ENCODE data around the gene SLC66A2.

The SLC66A2 gene

DNA sequence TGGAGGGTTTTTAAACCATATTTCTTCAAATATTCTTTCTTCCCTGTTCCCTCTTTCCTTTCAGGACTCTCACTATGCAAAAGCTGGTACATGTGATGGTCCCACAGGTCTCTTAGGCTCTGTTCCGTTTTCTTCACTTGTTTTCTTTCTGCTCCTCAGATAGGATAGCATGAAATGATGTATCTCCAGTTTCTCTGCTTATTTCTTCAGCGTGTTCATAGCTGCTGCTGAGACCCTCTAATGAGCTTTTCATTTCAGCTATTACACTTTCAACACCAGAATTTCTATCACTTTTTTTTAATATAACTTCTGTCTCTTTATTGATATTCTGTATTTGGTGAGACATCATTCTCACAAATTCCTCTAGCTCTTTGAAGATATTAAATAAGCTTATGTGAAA, 89.8 kb downstream of the SLC66A2 start:
- TF ChIP-seq, protein P1, sequence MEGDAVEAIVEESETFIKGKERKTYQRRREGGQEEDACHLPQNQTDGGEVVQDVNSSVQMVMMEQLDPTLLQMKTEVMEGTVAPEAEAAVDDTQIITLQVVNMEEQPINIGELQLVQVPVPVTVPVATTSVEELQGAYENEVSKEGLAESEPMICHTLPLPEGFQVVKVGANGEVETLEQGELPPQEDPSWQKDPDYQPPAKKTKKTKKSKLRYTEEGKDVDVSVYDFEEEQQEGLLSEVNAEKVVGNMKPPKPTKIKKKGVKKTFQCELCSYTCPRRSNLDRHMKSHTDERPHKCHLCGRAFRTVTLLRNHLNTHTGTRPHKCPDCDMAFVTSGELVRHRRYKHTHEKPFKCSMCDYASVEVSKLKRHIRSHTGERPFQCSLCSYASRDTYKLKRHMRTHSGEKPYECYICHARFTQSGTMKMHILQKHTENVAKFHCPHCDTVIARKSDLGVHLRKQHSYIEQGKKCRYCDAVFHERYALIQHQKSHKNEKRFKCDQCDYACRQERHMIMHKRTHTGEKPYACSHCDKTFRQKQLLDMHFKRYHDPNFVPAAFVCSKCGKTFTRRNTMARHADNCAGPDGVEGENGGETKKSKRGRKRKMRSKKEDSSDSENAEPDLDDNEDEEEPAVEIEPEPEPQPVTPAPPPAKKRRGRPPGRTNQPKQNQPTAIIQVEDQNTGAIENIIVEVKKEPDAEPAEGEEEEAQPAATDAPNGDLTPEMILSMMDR (conservative IDR thresholded peaks at IDR 0.05): no peak
- TF ChIP-seq ZFX (IDR thresholded peaks at IDR 0.05): no peak
- H3K27ac ChIP-seq: no peak overlapping the region

DNA sequence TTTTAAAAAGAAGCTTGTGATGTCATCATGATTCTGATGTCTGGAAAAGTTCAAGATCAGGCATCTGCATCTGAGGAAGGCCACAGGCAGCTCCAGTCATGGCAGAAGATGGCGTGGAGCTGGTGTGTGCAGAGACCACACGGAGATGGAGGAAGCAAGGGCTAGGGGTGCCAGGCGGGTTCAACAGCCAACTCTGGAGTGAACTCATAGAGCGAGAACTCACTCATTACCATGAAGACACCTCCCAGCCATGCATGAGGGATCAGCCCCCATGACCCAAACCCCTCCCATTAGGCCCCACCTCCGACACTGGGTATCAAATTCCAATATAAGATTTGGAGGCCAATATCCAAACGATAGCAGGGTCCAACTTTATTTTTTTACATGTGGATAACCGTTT, 92.1 kb downstream of the SLC66A2 start:
- no peak overlapping the region for H3K27ac ChIP-seq
- no peak for TF ChIP-seq ZFX (IDR thresholded peaks at IDR 0.05)

DNA sequence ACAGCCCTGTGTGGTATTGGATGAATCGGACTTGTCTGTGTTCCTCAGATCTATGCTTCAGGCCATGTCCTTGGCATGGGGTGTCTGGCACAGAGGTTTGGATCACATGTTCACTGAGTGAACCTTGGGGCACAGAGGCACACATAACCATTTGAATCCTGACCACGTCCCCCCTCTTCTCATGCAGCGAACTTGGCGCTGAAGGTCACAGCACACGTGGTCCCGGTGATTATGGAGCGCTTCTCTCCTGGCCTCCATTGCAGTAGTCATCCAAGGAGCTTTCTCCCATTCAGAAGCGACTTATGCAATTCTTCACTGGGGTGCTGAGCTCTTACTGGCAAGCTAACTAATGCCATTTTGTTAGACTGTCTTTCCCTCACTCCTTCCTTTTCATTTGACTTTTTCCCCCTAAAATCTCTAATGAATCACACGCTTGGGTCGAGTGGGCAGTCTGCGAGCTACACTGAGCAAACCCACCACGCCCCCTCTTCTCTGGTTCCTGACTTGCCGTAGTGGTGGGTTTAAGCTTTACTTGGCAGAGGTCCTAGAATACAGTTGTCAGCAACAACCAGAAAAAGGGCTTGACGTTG, 94.3 kb downstream of the SLC66A2 start:
- TF ChIP-seq, protein P1 (conservative IDR thresholded peaks at IDR 0.05): no peak
- no peak for TF ChIP-seq ZFX (IDR thresholded peaks at IDR 0.05)
- H3K27ac ChIP-seq: no peak overlapping the region

DNA sequence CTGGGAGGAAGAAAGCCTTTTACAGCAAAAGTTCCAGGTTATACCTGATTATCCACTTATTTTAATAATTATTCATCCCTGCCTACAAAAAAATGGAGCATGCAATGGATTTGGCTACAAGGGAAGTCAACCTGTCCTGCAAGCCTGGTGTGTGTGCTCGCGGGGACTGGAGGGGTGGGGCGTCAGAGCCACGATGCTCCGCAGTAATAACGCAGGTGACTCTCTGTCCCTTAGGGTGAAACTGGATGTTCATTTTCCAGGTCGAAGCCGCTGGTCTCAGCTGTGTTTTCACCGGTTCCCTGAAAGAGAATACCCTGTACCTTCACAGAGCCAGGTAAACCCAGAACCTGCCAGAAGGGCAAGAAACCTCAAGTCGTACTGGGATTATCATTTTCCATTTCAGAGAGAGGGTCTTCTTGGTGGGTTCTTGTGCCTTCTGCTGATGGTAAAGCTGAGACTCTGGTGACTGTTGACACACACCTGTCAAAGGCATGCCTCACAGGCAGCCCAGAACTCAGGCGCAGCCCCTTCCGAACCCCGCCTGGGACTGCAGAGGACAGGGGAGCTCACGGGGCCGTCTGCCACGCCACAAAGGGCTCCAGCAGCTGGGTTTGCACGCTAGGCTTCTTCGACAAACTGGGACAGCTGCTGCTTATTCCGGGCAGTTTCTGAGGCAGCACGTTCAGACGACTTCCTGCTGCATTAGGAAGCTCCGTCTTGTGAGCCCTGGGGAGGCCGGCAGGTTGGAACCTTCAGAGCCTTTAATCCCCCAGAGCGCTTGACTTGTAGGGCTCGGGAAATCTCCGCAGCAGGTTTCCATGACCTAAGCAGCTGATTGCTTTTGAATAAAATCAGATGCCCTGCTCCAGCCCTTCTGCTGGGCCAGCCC, 95.1 kb downstream of the SLC66A2 start:
- H3K27ac ChIP-seq: no peak overlapping the region
- TF ChIP-seq, protein P1 (conservative IDR thresholded peaks at IDR 0.05): no peak
- no peak for TF ChIP-seq ZFX (IDR thresholded peaks at IDR 0.05)

DNA sequence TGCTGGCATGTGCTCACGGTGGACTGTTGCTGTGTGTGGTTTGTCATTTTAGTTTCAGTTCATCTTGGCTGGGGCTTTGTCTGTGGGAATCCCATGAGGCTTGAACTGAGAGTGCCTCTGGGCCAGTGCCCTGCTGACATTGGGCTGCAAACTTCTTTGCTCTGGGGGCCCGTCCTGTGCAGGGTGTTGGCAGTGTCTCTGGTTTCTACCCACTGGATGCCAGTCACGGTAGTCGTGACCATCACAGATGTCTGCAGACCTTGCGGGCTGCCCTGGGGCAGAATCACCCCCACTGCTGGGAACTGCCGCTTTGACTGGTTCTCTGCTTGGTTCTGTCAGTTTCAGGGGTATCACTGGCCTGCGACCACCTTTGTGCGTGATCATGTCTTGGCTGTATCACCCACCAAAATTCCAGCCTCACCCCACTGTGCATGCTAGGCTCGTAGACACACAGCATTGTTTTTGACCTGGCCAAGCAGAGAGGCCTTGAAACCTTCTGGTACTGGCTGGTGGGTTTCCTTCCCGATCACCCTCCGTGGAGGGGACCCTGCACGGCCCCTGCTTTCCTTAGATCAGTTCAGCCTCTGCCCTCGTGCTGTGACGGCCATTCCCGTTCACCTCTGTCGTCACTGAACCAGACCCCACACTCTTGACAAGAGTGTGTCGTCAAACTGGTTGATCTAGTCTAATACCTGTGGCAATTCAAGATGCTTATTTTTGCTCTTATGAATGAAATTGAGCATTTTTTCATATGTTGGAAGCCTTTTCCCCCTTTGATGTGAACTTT, 96.1 kb downstream of the SLC66A2 start:
- H3K27ac ChIP-seq: no peak overlapping the region
- TF ChIP-seq, protein P1 (conservative IDR thresholded peaks at IDR 0.05): no peak
- TF ChIP-seq ZFX (IDR thresholded peaks at IDR 0.05): no peak

DNA sequence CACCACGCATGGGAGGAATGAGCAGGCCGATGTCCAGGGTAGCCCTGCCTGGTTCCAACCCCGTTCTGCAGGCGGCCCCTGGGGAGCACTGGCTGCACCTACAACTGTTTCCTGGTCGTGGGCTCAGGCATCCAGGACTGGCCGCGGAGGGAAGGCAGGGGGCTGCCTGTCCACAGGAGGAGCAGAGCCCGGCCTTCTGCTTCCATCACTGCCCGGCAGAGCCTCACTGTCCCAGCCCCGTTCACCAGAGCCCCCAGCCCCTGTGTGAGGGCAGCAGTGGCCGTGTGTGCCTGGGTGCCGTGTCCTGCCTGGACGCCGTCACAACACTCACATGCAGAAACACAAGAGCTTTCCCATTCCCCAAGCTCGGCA, 97.5 kb downstream of the SLC66A2 start:
- TF ChIP-seq, protein P1 (conservative IDR thresholded peaks at IDR 0.05): no peak
- no peak for TF ChIP-seq ZFX (IDR thresholded peaks at IDR 0.05)
- H3K27ac ChIP-seq: no peak overlapping the region

DNA sequence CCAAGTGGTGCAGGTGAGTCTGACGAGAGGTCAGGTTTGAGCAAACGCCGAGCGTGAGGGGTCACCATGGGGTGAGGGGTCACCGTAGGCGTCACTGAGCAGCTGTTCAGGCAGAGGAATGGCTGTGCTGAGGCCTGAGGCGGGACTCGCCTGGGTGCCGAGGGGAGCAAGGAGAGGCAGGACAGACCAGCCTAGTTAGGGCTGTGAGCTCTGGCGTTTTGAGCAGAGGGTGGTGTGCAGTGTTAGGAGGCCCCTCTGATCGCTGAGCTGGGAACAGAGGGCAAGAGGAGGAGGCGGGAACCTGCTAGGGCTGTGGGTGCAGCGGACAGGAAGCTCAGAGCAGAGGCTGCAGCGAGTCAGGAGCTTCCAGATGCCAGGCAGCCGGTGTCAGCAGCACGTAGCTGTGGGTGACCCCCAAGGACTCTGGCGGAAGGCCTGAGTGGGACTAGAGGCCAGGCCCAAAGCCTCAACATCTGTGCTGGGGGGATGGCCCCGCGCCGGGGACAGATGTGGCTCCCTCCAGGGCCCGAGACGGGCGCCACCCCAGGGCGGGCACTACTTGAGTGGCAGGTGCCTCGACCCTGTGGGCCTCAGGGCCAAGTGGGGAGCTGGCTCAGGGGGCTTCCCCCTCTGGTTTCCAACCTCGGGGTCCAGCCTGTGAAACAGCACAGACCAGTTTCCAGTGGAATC, 98.0 kb downstream of the SLC66A2 start:
- TF ChIP-seq, protein P1 (conservative IDR thresholded peaks at IDR 0.05): no peak
- TF ChIP-seq ZFX (IDR thresholded peaks at IDR 0.05): no peak
- H3K27ac ChIP-seq: no peak overlapping the region

Data from C4-2B (cell line).